GM18505 (cell line): ENCODE measurements around the gene HNF1A.

Source experiments
- ATAC-seq: cut with Tn5 transposase; IDR thresholded peaks from one replicate; pipeline ENCODE4 v1.9.1; 2021; ENCODE audit not compliant: unreplicated experiment
- POLR2A ChIP-seq: IDR thresholded peaks from 4 replicates; pipeline ENCODE4 v1.6.1; 2011; ENCODE audit warnings: borderline replicate concordance; ENCODE audit not compliant: insufficient read depth, insufficient read length; ENCODE audit errors: extremely low read depth

Gene HNF1A

DNA sequence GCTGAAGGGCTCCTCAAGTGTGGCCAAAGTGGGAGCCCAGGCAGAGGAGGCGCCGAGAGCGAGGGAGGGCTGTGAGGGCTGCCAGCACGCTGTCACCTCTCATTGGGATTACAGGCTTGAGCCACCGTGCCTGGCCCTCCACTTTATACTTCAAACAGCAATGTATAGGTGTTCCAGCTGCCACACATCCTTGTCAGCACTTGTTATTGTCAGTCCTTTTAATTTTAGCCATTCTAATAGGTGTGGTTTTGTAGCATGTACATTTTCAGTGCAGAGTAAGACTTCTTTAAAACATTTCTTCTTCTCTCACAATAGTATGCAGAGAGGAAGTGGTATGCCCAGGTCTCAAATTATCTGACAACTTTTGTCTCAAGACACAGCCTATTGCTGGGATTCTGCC lies 27.5 kb upstream of the HNF1A start:
- no peak for ATAC-seq
- TF ChIP-seq POLR2A: no peak

DNA sequence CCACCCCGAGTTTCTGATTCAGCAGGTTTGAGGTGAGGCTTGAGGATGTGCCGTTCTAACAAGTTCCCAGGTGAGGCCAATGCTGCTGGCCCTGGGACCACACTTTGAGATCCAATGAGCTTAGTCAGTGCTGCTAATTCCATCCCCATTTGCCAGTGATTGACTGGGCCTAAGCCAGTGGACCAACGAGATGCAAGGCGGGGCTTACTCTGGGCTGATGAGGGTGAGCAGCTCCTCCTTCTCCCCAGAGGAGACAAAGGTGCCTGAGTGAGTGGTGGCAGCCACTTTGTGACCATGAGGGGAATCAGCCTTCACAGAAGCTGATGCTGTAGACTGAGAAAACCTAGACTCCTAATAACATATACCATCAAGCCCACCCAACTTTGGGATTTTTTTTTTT lies 23.1 kb upstream of the HNF1A start:
- TF ChIP-seq POLR2A: no peak
- ATAC-seq: no peak

GRCh38 chr12:120956579-120957300 lies 21.6 kb upstream of the HNF1A start:
- ATAC-seq: no peak
- no peak for TF ChIP-seq POLR2A

GRCh38 chr12:120959111-120959878 lies 19.0 kb upstream of the HNF1A start:
- no peak for TF ChIP-seq POLR2A
- ATAC-seq: no peak

DNA sequence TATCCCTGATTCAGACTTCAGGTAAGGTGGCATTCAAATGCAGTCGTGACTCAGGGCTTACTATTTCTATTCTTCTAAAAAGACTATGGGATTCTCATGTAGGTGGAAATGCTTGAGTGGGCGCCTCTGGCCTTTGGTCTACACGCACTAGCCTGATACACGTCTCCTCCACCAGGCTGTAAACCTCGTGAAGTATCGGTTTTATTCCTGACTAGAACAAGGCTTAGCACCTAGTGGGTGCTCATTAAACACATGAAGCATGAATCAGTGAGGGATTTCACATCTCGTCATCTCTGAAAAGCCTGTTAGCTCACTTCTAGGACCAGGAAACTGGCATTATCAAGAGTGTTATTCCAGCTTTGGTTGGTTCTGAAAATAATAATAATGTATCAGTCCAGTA lies 17.7 kb upstream of the HNF1A start:
- TF ChIP-seq POLR2A: no peak
- no peak for ATAC-seq

DNA sequence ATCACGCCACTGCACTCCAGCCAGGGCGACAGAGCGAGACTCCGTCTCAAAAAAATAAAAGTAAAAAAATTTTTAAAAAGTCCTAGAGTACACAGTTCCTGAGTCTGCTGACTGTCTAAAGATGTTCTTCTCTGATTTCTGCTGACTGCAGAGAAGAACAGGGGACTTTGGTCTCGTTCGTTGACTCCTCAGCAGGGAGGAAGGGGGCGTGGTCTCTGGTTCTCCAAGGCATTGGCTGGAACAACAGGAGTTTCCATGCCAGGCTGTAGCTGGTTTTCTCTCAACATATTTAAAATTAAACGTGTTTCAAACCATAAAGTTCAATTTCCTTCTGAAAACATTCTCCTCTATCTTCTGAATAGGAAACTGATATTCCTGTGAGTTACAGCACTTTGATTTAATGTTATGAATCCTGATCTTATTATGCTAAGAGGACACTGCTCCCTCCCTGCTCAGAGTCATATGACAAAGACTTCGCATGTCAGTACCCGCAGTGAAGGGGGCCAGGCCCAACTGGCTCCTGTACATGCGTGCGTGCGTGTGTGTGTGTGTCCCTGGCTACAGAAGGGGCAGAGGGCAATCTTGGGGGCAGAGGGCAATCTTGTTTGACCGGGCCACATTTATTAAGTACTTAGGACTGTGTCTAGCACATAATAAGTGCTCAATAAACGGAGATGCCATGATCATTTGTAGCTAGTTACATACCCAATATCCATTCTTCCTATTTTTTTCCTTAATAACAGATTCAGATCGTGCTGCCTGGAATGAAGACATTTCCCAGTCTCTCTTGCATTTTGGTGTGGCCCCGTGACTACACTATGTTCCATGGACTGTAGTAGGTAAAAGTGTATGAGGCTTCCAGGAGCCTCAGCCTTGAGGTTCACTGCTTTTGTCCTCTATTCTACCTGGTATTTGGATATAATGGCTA lies 16.5 kb upstream of the HNF1A start:
- TF ChIP-seq POLR2A: no peak
- no peak for ATAC-seq

GRCh38 chr12:120962532-120963020 lies 15.8 kb upstream of the HNF1A start:
- TF ChIP-seq POLR2A: no peak
- ATAC-seq: no peak

GRCh38 chr12:120964298-120964697 lies 14.0 kb upstream of the HNF1A start:
- no peak for ATAC-seq
- no peak for TF ChIP-seq POLR2A

DNA sequence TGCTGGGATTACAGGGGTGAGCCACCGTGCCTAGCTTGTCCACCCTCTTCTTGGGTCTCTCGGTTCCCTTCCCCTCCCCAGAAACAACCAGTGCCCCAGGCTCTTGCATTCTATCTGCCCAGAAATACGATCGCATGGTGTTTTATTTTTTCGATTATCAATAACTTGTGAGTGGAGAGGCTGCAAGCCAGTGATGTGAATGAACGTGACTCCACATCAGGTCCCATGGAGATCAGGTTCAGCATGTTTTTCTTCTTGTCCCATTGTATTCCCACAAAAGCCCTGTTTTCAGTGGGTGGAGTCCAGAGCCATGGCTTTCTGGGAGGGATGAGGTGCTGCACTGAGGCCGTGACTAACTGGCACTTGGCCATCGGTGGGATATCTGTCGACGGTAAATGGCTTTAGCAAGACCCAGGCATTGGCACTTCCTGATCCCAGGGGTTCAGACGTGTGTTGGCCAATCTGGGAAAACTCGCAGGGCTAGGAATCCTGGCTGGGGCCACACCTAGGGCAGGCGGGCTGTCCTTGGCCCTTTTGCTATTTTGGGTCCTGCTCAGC lies 12.7 kb upstream of the HNF1A start:
- no peak for ATAC-seq
- no peak for TF ChIP-seq POLR2A

DNA sequence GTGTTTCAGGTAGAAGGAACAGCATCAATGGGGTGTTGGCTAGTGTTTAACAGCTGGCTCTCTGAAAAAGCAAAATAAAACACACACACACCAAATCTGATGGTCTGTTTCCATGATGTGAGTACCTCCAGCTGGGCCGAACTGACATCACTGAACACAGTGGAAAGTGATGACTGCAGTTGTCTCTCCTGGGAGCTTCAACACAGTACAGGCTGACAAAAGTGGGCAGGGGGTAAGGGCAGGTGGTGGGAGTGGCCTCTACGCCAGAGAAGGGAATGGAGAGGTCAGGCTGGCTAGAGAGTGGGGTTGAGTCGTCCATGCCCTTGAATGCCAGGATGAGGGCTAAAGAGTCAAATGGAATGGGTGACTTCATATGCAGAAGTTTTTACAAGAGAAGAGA lies 8.0 kb upstream of the HNF1A start:
- no peak for ATAC-seq
- TF ChIP-seq POLR2A: no peak

DNA sequence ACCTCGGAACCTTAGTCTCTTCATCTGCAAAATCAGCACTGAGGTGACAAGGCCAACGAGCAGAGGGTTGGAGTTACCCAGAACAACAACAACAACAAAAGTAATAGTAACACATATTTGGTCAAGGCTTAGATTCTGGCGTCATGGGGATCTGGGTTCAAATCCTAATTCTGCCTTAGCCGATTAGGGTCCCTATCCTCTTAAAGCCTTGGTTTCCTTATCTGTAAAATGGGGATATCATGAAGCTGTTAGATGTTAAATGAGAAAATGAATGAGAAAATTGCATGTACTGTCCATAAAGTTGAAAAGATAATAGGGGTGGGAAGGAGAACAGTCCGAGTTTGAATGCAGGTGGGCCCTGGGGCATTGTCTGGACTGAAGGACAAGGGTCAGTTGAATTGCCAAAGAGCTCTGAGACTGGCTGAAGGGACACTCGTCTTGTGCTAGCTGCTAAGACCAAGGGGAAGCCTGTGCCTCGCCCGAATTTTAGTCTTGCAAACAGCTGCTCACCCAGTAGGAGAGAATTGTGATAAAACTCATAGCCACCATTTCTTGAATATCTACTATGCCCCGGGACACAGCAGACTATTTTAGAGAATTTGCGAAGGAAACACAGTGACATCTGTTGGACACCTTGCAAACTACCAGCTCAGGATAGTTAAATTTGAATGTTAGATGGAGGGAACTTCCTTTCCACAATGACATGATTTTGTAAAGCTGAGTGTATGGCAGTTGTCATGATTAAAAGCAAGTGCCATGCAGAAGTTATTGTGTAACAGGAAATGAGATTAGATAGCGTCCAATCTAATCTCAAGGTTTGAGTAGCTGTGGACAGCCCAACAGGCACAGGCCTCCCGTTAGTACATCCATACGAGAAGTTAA lies 6.8 kb upstream of the HNF1A start:
- TF ChIP-seq POLR2A: no peak
- ATAC-seq: no peak
